Naive thymus-derived CD4-positive, alpha-beta T cell (primary cell): ENCODE results near the gene MGAT3. TPM values are rescaled to one million over a fixed set of nuclear protein-coding genes. Genes with fewer than 3 reads are reported as not detected.

Experiments used
- ATAC-seq: fragments of 150-1000 bp; cut with Tn5 transposase; 2 replicates; pipeline ENCODE4 v1.10.0; 2021; ENCODE audit warnings: mild to moderate bottlenecking, moderate library complexity
- CTCF ChIA-PET: fragments of 350-600 bp; sonication (Branson Sonifier 250); formaldehyde crosslinking; loops from one replicate; lab custom pipeline; 2021; ENCODE audit warnings: antibody characterized with exemption; lab: Charles Lee
- POLR2A ChIA-PET: fragments of 350-600 bp; sonication (Branson Sonifier 250); formaldehyde crosslinking; loops from one replicate; lab custom pipeline; 2021; ENCODE audit warnings: antibody characterized with exemption, inconsistent platforms; lab: Charles Lee
- DNase-seq, 9 donors: peaks; one replicate each; pipeline versions ENCODE4 v3.0.0 to v3.0.0-alpha.2; 2020 to 2022; ENCODE audit warnings: mixed read lengths in 1 of 9
- H3K27ac ChIP-seq: one replicate; pipeline ENCODE4 v1.7.0; 2013; ENCODE audit warnings: mild to moderate bottlenecking, low read depth, low read length, moderate library complexity
- H3K27me3 ChIP-seq, 2 donors: one replicate each; pipeline ENCODE4 v1.7.0; 2013; ENCODE audit warnings: low read length in 2 of 2, mild to moderate bottlenecking in 2 of 2, moderate library complexity in 2 of 2; ENCODE audit not compliant: control insufficient read depth in 2 of 2, insufficient read depth in 2 of 2
- H3K36me3 ChIP-seq, 3 experiments: 1 replicate in 2 of 3; 2 replicates in 1 of 3; pipeline ENCODE4 v1.7.0; 2013; ENCODE audit warnings: low read length in 3 of 3, mild to moderate bottlenecking in 3 of 3, moderate library complexity in 1 of 3; ENCODE audit not compliant: insufficient read depth in 3 of 3, control insufficient read depth in 2 of 3
- H3K4me1 ChIP-seq, 2 donors: one replicate each; pipeline ENCODE4 v1.7.0; 2013; ENCODE audit warnings: low read length in 2 of 2, mild to moderate bottlenecking in 2 of 2, moderate library complexity in 1 of 2; ENCODE audit not compliant: control insufficient read depth in 2 of 2, insufficient read depth in 2 of 2
- H3K4me3 ChIP-seq: 2 replicates; pipeline ENCODE4 v1.7.0; 2013; ENCODE audit warnings: mild to moderate bottlenecking, low read length
- H3K9me3 ChIP-seq, 3 experiments: 1 replicate in 2 of 3; 2 replicates in 1 of 3; pipeline ENCODE4 v1.7.0; 2013; ENCODE audit warnings: low read length in 3 of 3; ENCODE audit not compliant: control insufficient read depth in 2 of 3
- H3K27ac Mint-ChIP-seq, 9 donors: one replicate each; pipeline ENCODE4 v1.8.0; 2020 to 2022; ENCODE audit warnings: mixed read lengths in 9 of 9, mild to moderate bottlenecking in 8 of 9, moderate library complexity in 5 of 9, inconsistent platforms in 2 of 9
- H3K27me3 Mint-ChIP-seq, 5 donors: one replicate each; pipeline ENCODE4 v1.8.0; 2021 to 2022; ENCODE audit warnings: mixed read lengths in 5 of 5, mild to moderate bottlenecking in 1 of 5
- H3K36me3 Mint-ChIP-seq, 5 donors: one replicate each; pipeline ENCODE4 v1.8.0; 2020 to 2022; ENCODE audit warnings: mixed read lengths in 5 of 5, mild to moderate bottlenecking in 3 of 5, inconsistent platforms in 1 of 5
- H3K4me1 Mint-ChIP-seq, 7 donors: one replicate each; pipeline ENCODE4 v1.8.0; 2020 to 2022; ENCODE audit warnings: mixed read lengths in 7 of 7, mild to moderate bottlenecking in 3 of 7, inconsistent platforms in 1 of 7
- H3K4me3 Mint-ChIP-seq, 10 donors: one replicate each; pipeline ENCODE4 v1.8.0; 2020 to 2022; ENCODE audit warnings: mild to moderate bottlenecking in 10 of 10, mixed read lengths in 10 of 10, moderate library complexity in 6 of 10, inconsistent platforms in 2 of 10
- H3K9me3 Mint-ChIP-seq, 11 donors: one replicate each; pipeline ENCODE4 v1.8.0; 2020 to 2022; ENCODE audit warnings: mixed read lengths in 11 of 11, mild to moderate bottlenecking in 4 of 11, inconsistent platforms in 1 of 11, moderate library complexity in 1 of 11
- intact Hi-C, 2 donors: fragments of 100-400 bp; cut with micrococcal nuclease; formaldehyde crosslinking; loops; one replicate each; pipeline ENCODE4 v1.15.1; 2023
- polyA plus RNA-seq, 2 donors: library from polyadenylated mRNA; unstranded; fragments of 300-500 nt; fragmentation: Illumina TruSeq; gene quantifications; one replicate each; pipeline ENCODE4 v1.2.3, GENCODE V29; 2021
- total RNA-seq, 6 experiments: library from RNA in 5 of 6; stranded (reverse) in 5 of 6; gene quantifications; 1 replicate in 5 of 6; 2 replicates in 1 of 6; pipeline ENCODE4 v1.2.3 and lab custom pipeline; 2021 to 2026

MGAT3 gene
- total and polyA plus RNA-seq, 7 experiments from 2014 or later = 0.57 to 3.2 (median 1.0) TPM; not detected in 2

DNA sequence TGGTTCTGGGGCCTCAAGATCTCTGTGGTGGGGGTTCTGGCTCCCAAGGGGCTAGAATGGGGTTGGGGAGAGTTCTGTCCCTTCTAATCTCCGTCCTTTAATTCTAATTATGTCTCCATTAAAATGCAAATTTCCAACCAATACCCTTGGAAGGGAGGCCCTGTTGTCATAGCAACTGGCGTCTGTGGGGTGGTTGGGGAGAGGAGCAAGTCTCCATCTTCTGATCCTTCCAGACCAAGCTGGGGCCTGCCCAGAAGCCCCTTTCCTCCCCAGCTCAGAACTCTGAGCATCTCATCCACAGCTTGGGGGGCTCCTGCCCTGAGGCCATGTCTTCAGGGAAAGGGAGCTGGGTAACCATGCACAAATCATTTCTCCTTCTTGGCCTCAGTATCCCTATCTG is 81.2 kb downstream of the MGAT3 start:
- no peak for ATAC-seq
- POLR2A ChIA-PET = interaction anchor here (0.5 to 1.8 kb wide), 2 partner anchors 14 to 509 kb away, joined by 3 to 6 read pairs; no protein-coding TSS in a partner anchor
- Mint-ChIP-seq H3K27ac (no peak overlapping the region), H3K9me3 (no peaks in the 10 kb centered on the region), H3K27me3 (peaks cover 0 to 3% (median 0%) of the 10 kb centered on the region in 5 donors), H3K36me3 (no peaks in the 10 kb centered on the region), H3K4me3 (no peak overlapping the region), H3K4me1 (peaks cover 0 to 10% (median under 1%) of the 10 kb centered on the region in 7 donors)
- no peak for DNase-seq
- Histone ChIP-seq H3K9me3 (no peaks in the 10 kb centered on the region), H3K4me1 (peaks cover 0 to 9% of the 10 kb centered on the region in 2 donors), H3K4me3 (no peak overlapping the region), H3K36me3 (no peaks in the 10 kb centered on the region), H3K27ac (no peak overlapping the region), H3K27me3 (no peaks in the 10 kb centered on the region)
- CTCF ChIA-PET = interaction anchor here (0.7 to 6.7 kb wide), 4 partner anchors 471 to 607 kb away, joined by 3 to 73 read pairs (median 4); no protein-coding TSS in a partner anchor
- intact Hi-C loops = no loop called here

Other genes starting within 250 kb of the MGAT3 start
- gene PDGFB, start 212.0 kb upstream of the MGAT3 start, total RNA-seq = 1 to 10 TPM in 4 of 5 experiments, under 1 TPM in 1; 0.56 to 9.5 (median 2.3) TPM
- gene PDGFB, start 212.0 kb upstream of the MGAT3 start, polyA plus RNA-seq = 1 to 10 TPM; 1.4 to 5.8 TPM
- 1,000 to 10,000 TPM; 1,611 to 3,932 (median 3,789) TPM for gene RPL3, start 137.4 kb upstream of the MGAT3 start, total RNA-seq
- gene RPL3, start 137.4 kb upstream of the MGAT3 start, polyA plus RNA-seq = 1,000 to 10,000 TPM; 4,573 to 5,509 TPM
- 1 to 10 TPM in 2 of 5 experiments, under 1 TPM in 3; 0.12 to 7.0 (median 0.92) TPM for gene SYNGR1, start 107.0 kb upstream of the MGAT3 start, total RNA-seq
- 1 to 10 TPM; 1.9 to 2.5 TPM for gene SYNGR1, start 107.0 kb upstream of the MGAT3 start, polyA plus RNA-seq
- gene TAB1, start 57.2 kb upstream of the MGAT3 start, total RNA-seq = 10 to 100 TPM; 27.7 to 51.5 (median 33.8) TPM
- 1 to 10 TPM; 4.3 to 5.1 TPM for gene TAB1, start 57.2 kb upstream of the MGAT3 start, polyA plus RNA-seq
- gene MIEF1, start 45.3 kb downstream of the MGAT3 start, total RNA-seq = 10 to 100 TPM; 17.5 to 42.3 (median 37.3) TPM
- gene MIEF1, start 45.3 kb downstream of the MGAT3 start, polyA plus RNA-seq = 10 to 100 TPM; 27.8 to 33.2 TPM
- gene ATF4, start 63.5 kb downstream of the MGAT3 start, total RNA-seq = 100 to 1,000 TPM; 235 to 293 (median 244) TPM
- 100 to 1,000 TPM in 1 of 2 donors, 10 to 100 TPM in 1; 68.9 to 118 TPM for gene ATF4, start 63.5 kb downstream of the MGAT3 start, polyA plus RNA-seq
- 10 to 100 TPM; 35.2 to 67.4 (median 61.5) TPM for gene RPS19BP1, start 75.7 kb downstream of the MGAT3 start, total RNA-seq
- 100 to 1,000 TPM in 1 of 2 donors, 10 to 100 TPM in 1; 98.6 to 162 TPM for gene RPS19BP1, start 75.7 kb downstream of the MGAT3 start, polyA plus RNA-seq
- gene CACNA1I, start 113.7 kb downstream of the MGAT3 start, total RNA-seq = 10 to 100 TPM in 4 of 5 experiments, 1 to 10 TPM in 1; 4.5 to 51.2 (median 30.9) TPM
- gene CACNA1I, start 113.7 kb downstream of the MGAT3 start, polyA plus RNA-seq = 1 to 10 TPM in 1 of 2 donors, under 1 TPM in 1; 0.40 to 1.8 TPM